GM19455 (cell line): ENCODE results near the gene P3H2.

Experiments used
- ATAC-seq: cut with Tn5 transposase; IDR thresholded peaks from one replicate; pipeline ENCODE4 v1.9.1; 2021; ENCODE audit not compliant: unreplicated experiment

The P3H2 gene

GRCh38 chr3:189988322-189988721, 132.4 kb downstream of the P3H2 start:
- no peak for ATAC-seq

- ATAC-seq, result no peak
Measured at GRCh38 chr3:189985948-189986347, 134.7 kb downstream of the P3H2 start.

DNA sequence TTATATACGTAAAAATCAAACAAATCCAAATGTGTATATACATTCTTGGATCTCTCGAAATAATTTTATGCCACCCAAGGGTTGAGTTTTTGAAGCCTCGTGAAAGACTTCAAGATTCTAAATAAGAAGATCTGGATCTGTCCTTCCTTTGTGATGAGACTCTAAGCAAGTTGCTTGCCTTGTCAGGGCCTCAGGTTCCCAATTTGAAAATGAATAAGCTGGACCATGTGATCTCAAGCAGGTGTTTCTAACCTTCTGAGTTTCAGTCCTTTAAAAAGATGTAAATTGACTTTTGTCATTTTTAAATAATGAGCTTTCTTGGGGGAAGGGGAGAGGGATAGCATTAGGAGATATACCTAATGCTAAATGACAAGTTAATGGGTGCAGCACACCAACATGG, 137.1 kb downstream of the P3H2 start:
- ATAC-seq, result no peak

GRCh38 chr3:189982321-189982945, 138.3 kb downstream of the P3H2 start:
- ATAC-seq, result no peak

- no peak for ATAC-seq
Measured at GRCh38 chr3:189981668-189982067, 139.0 kb downstream of the P3H2 start.

- ATAC-seq, result no peak
Measured at GRCh38 chr3:189978753-189979152, 141.9 kb downstream of the P3H2 start.

DNA sequence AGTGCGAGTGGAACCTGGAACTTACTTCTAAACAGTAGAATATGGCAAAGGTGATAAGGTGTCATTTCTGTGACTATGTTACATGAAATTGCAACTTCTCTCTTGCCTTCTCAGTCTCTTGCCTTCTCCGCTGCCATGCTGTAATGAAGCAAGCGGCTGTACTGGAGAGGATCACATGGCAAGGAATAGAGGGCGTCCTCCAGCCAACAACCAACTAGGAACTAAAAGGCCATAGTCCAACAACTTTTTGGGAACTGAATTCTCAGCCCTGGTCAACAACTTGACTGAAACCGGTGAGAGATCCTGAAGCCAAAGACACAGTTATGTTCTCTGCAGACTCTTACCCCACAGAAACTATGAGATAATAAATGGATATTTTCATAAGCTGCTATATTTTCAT, 143.5 kb downstream of the P3H2 start:
- ATAC-seq, result no peak

DNA sequence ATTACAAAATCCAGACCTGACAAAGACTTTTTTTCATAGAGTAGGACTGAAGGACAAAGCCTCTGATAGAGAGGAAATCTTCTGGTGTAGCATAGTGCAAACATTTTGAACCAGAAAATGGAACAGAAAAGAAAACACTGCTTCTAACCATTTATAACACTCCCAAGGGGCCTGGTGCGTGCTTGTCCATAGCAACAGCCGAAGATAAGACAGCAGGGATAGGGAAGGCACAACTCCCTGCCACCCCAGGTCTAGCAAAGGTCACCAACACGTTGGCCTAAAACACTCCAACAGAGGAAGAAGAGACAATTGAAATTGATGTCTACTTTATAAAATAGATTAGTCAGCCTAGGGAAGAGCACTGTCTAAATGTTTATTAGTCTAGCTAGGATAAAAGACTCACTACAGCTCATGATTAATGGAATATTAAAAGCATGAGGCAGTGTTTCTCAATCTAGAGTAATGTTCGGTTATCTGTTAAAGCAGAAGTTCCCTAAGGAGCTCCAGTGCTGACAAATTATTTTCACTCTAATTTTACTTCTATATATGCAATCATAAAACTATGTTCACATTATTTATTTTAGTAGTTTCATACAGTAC, 145.2 kb downstream of the P3H2 start:
- ATAC-seq, result no peak

DNA sequence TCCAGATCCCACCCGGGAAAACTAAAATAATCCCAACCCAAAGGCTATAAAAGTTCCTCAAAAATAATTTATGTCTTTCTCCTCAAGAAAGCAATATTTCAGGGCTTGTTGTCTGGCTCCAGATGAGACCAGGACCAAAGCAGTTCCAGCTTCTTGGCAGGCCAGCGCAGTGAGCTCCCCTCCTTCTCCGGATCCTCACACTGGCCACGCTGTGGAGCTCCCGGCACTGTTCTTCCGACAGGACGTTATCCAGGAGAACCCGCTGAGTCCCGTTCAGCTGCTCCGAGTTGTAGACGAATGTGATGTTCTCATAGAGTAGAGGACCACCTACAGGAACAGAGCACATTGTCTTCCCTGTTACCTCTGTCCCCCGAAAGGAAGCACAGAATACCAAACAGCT, 146.3 kb downstream of the P3H2 start:
- no peak for ATAC-seq

- peak; percentile 93 for ATAC-seq
Measured at GRCh38 chr3:189967254-189967865, 153.3 kb downstream of the P3H2 start.

DNA sequence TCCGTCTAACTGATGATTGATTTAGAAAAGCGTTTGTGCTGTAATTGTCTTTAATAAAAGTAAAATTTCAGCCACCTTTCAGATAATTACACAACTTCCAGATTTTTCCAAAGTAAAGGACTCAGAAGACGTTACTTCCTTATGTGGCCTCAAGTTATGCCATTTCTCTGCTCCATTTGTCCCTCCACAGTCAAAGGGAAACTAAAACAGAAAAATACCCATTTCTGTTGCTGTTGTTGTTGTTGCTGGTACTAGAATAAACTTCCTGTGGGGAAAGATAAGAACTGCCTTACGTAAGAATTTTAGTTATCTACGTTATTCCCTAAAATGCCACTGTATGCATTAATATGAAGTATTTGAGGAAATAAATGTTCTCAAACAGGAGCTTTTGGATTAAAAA, 153.9 kb downstream of the P3H2 start:
- ATAC-seq, result peak; percentile 76

DNA sequence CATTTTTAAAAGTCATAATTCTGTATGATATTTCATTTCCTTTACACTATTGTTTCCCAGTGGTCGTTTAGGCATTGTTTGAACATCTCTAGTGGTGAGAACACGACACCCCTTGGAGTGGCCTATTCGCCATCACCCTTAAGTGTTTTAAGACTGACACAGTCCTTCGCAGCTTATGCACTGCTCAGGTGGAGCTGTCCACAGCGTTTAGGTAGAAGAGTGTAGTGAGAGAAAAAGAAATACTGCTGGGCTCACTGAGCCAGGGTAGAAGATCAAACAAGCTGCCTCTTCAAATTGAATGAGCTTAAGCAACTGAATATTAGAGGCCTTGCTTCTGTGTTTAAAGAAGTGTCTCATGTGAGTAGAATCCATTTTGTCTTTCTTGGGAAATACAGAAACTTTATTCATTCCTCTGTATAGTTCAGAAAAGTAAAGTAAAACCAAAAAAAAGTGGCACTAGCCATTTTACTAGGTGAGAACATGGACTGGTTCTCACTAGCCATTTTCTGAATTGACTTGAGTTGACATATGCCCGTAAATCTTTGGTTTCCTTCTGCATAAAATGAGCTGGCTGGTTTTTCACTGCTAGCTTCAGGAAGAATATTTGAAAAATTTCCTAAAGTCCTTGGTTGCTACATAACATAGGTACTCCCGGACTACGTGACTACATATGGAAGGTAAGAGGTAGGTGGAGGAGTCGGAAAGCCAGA, 155.9 kb downstream of the P3H2 start:
- no peak for ATAC-seq

GRCh38 chr3:189962466-189962865, 158.2 kb downstream of the P3H2 start:
- no peak for ATAC-seq

DNA sequence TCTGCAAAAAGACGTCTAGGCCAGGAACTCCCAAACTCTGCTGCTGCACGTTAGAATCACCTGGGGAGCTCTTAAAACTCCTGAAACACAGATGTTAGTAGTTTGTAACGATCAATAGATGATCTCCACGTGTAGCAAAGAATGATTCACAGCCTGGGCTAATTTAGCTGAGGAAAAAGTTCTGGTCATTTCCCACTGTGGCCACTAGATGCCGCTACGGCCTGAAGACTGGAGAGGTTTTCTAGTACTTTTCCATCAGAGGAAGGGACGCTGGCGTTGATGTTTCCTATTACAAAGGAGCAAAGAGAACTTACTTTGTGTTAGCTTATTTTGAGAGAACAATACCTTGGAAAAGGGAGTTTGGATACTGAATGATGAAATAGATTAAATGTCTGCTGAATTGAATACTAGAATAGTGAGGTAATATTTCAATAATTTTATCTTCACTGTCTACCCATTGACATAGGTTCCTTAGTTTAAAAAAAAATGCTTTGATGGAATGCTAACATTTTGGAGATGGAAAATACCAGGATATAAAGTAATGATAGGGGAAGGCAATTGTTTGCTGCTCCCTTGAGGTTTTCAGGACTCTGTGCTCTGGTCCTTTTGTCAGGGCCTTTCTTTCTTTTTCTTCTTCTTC, 159.1 kb downstream of the P3H2 start:
- peak; percentile 76 for ATAC-seq

DNA sequence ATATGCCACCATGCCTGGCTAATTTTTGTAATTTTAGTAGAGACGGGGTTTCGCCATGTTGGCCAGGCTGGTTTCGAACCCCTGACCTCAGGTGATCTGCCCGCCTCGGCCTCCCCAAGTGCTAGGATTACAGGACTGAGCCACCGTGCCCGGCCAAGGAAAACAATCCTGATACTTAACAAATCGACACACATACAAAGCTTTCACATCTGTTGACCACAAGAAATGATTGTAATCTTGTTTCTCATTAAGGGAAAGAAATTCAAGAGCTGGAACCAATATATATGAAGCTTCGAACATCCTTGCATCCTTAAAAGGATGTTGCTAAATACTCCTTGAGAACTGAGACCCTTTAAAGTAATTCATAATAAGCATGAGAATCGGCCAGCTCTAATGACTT, 159.6 kb downstream of the P3H2 start:
- ATAC-seq, result peak; percentile 8

GRCh38 chr3:189954733-189955665, 165.7 kb downstream of the P3H2 start:
- ATAC-seq, result no peak

GRCh38 chr3:189953551-189953950, 167.1 kb downstream of the P3H2 start:
- no peak for ATAC-seq

DNA sequence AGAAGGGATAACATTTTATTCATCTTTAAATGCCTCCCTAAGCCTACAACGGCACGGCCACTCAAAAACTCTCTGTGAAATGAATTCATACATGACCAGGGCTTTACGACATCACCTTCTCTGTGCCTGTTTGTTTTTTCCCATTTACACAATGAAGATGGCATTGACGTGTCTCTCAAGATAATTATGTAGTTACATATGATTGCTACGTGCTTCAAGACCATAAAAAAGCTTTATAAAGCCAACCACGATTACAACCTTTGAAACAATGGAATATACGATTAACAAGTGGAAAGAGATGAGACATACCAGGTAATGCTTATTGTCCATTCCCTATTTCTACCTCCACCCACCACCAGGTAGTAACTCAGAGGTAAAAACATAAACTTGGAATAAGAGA, 168.4 kb downstream of the P3H2 start:
- no peak for ATAC-seq

DNA sequence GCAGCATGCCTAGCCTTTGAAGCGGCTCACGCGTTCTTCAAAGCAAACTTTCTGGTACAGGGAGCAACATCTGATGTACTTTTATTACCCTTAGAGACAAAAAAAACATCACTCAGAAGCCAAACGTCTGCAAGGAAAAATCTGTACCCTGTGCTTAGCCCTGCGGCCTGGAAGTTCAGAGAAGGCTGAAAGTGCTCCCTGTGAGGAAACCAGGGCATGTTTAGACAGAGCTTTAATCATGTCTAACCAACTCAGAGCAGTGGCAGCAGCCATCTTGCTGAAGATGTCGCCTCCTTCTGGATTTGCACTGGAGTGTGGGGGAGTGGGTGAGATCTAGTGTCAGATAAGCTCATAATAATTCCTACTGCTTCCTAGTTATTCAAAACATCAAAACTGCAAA, 170.4 kb downstream of the P3H2 start:
- ATAC-seq, result no peak

DNA sequence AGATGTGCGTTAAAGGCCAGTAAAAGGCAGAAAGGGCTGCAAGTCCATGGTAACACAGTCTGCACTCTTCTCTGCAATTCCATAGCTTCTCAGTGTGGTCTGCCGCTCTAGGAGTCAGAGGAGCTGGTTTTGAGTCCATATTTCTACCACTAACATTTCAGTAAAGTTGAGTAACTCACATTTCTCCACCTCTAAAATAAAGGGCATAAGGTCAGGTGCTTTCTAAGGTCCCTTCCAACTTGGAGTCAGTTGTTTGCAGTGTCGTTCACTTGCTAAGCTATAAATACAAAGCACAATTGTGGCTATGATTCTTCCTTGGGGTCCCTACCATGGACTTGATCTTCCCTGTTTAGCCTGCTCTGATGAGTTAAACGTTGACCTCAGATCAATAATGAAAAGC, 171.1 kb downstream of the P3H2 start:
- ATAC-seq, result no peak

- ATAC-seq, result no peak
Measured at GRCh38 chr3:189948724-189949045, 172.0 kb downstream of the P3H2 start.
